Endothelial cell of umbilical vein (primary cell): ENCODE measurements around the gene SHC4.

Experiments used
- CTCF ChIP-seq, 2 donors: IDR thresholded peaks; 1 replicate in 1 of 2; 2 replicates in 1 of 2; pipeline ENCODE4 v1.5.1; 2011; ENCODE audit warnings: low read length in 2 of 2, mild to moderate bottlenecking in 2 of 2, moderate library complexity in 2 of 2, control low read depth in 1 of 2, inconsistent platforms in 1 of 2, low read depth in 1 of 2; ENCODE audit not compliant: insufficient read depth in 1 of 2; ENCODE audit errors: extremely low read depth in 1 of 2
- EZH2 ChIP-seq: IDR thresholded peaks from 2 replicates; pipeline ENCODE4 v1.6.1; 2012; ENCODE audit warnings: borderline replicate concordance, low read depth, mild to moderate bottlenecking, moderate library complexity, low read length, inconsistent platforms; ENCODE audit not compliant: severe bottlenecking
- FOS ChIP-seq: IDR thresholded peaks from 2 replicates; pipeline ENCODE4 v1.6.1; 2011; ENCODE audit warnings: mild to moderate bottlenecking, low read length, moderate library complexity, borderline replicate concordance; ENCODE audit not compliant: insufficient read depth
- MYC ChIP-seq: IDR thresholded peaks from one replicate; pipeline ENCODE4 v1.6.1; 2011; ENCODE audit warnings: mild to moderate bottlenecking, low read depth, low read length
- POLR2A ChIP-seq: IDR thresholded peaks from 2 replicates; pipeline ENCODE4 v1.6.1; 2012; ENCODE audit warnings: low read depth, mild to moderate bottlenecking, control low read depth, low read length

- no peak for TF ChIP-seq CTCF (IDR thresholded peaks at IDR 0.05; ENCODE audit: extremely low read depth in 1 of 2, insufficient read depth in 1 of 2, low read depth in 1 of 2, low read length in 2 of 2)
- no peak for TF ChIP-seq EZH2
- TF ChIP-seq POLR2A = no peak
- no peak for TF ChIP-seq MYC
- TF ChIP-seq FOS = no peak
Measured at GRCh38 chr15:48888836-48889235, 74.9 kb downstream of the SHC4 start.
